GM23338 (cell line): ENCODE data around the gene TBC1D16. TPM values are rescaled to one million over a fixed set of nuclear protein-coding genes. Genes with fewer than 3 reads are reported as not detected.

Experiments used
- ATAC-seq: fragments of 200-7000 bp; cut with Tn5 transposase; 3 replicates; pipeline ENCODE4 v1.9.1; 2020
- DNase-seq: peaks from one replicate; pipeline ENCODE4 v3.0.0-alpha.2; 2015; ENCODE audit warnings: low spot score
- H2AFZ ChIP-seq: fragments of 200-600 bp; sonication (generic); 2 replicates; pipeline ENCODE4 v1.8.0; 2016; ENCODE audit warnings: antibody characterized with exemption, mild to moderate bottlenecking, moderate library complexity
- H3F3A ChIP-seq: fragments of 200-600 bp; sonication (generic); replicated peaks from 2 replicates; pipeline ENCODE4 v1.8.0; 2017; ENCODE audit warnings: antibody characterized with exemption, mixed run types, low read depth
- H3K27ac ChIP-seq: fragments of 200-600 bp; sonication (generic); 2 replicates; pipeline ENCODE4 v1.6.1; 2016; ENCODE audit warnings: low read depth
- H3K27me3 ChIP-seq: fragments of 200-600 bp; sonication (generic); 2 replicates; pipeline ENCODE4 v1.8.0; 2016; ENCODE audit warnings: mild to moderate bottlenecking, mixed run types, moderate library complexity; ENCODE audit not compliant: insufficient read depth
- H3K36me3 ChIP-seq: fragments of 200-600 bp; sonication (generic); 2 replicates; pipeline ENCODE4 v1.8.0; 2016; ENCODE audit warnings: mild to moderate bottlenecking; ENCODE audit not compliant: insufficient read depth
- H3K4me1 ChIP-seq: fragments of 200-600 bp; sonication (generic); 2 replicates; pipeline ENCODE4 v1.8.0; 2016; ENCODE audit warnings: mild to moderate bottlenecking, moderate library complexity; ENCODE audit not compliant: insufficient read depth
- H3K4me2 ChIP-seq: fragments of 200-600 bp; sonication (generic); 2 replicates; pipeline ENCODE4 v1.7.1; 2017; ENCODE audit warnings: mixed run types
- H3K4me3 ChIP-seq: fragments of 200-600 bp; sonication (generic); 2 replicates; pipeline ENCODE4 v1.6.1; 2016; ENCODE audit warnings: mixed run types
- H3K79me2 ChIP-seq: fragments of 200-600 bp; sonication (generic); replicated peaks from 2 replicates; pipeline ENCODE4 v1.8.0; 2017; ENCODE audit warnings: mild to moderate bottlenecking; ENCODE audit not compliant: insufficient read depth
- H3K9me2 ChIP-seq: fragments of 200-600 bp; sonication (generic); 2 replicates; pipeline ENCODE4 v1.8.0; 2017; ENCODE audit not compliant: insufficient read depth
- H4K20me1 ChIP-seq: fragments of 200-600 bp; sonication (generic); replicated peaks from 2 replicates; pipeline ENCODE4 v1.8.0; 2017; ENCODE audit warnings: mild to moderate bottlenecking; ENCODE audit not compliant: insufficient read depth
- H3K27ac Mint-ChIP-seq: 2 replicates; pipeline ENCODE4 v1.8.0; 2020; ENCODE audit warnings: inconsistent platforms, mild to moderate bottlenecking, moderate library complexity, mixed read lengths
- H3K27me3 Mint-ChIP-seq: 3 replicates; pipeline ENCODE4 v1.8.0; 2022; ENCODE audit warnings: low read depth, mild to moderate bottlenecking, moderate library complexity, mixed read lengths, inconsistent platforms; ENCODE audit not compliant: insufficient read depth, poor library complexity
- H3K36me3 Mint-ChIP-seq: 3 replicates; pipeline ENCODE4 v1.8.0; 2021; ENCODE audit warnings: low read depth, mild to moderate bottlenecking, inconsistent platforms, moderate library complexity, mixed read lengths
- H3K4me1 Mint-ChIP-seq: 3 replicates; pipeline ENCODE4 v1.8.0; 2020; ENCODE audit warnings: mild to moderate bottlenecking, inconsistent platforms, mixed read lengths
- H3K4me3 Mint-ChIP-seq: 3 replicates; pipeline ENCODE4 v1.8.0; 2021; ENCODE audit warnings: moderate library complexity, mild to moderate bottlenecking, inconsistent platforms, mixed read lengths
- H3K9me3 Mint-ChIP-seq: 3 replicates; pipeline ENCODE4 v1.8.0; 2020; ENCODE audit warnings: moderate library complexity, mild to moderate bottlenecking, inconsistent platforms, mixed read lengths
- CREB1 ChIP-seq: fragments of 250-450 bp; sonication (Bioruptor Pico); IDR thresholded peaks from 2 replicates; pipeline ENCODE4 v1.5.0; 2020; ENCODE audit warnings: low read depth, mild to moderate bottlenecking, moderate library complexity
- CTCF ChIP-seq, 2 experiments: fragments of 200-600 bp in 1 of 2; sonication (generic) in 1 of 2; conservative IDR thresholded peaks; 2 replicates each; pipeline versions ENCODE4 v1.5.1 to v1.6.1; 2016 to 2017; ENCODE audit warnings: antibody characterized with exemption in 2 of 2, low read depth in 2 of 2, mild to moderate bottlenecking in 2 of 2, moderate library complexity in 1 of 2
- EZH2 ChIP-seq: fragments of 200-600 bp; sonication (generic); IDR thresholded peaks from one replicate; pipeline ENCODE4 v1.8.0; 2017; ENCODE audit warnings: antibody characterized with exemption, mild to moderate bottlenecking, low read depth; ENCODE audit not compliant: unreplicated experiment
- EZH2phosphoT487 ChIP-seq: fragments of 200-600 bp; sonication (generic); IDR thresholded peaks from one replicate; pipeline ENCODE4 v1.8.1; 2018; ENCODE audit warnings: antibody characterized with exemption; ENCODE audit not compliant: unreplicated experiment
- JUNB ChIP-seq: IDR thresholded peaks from one replicate; pipeline ENCODE4 v1.6.1; 2016; ENCODE audit warnings: antibody characterized with exemption; ENCODE audit not compliant: unreplicated experiment
- NANOG ChIP-seq: IDR thresholded peaks from 2 replicates; pipeline ENCODE4 v1.6.1; 2016; ENCODE audit warnings: antibody characterized with exemption, borderline replicate concordance
- POLR2AphosphoS5 ChIP-seq: IDR thresholded peaks from 2 replicates; pipeline ENCODE4 v1.6.1; 2016; ENCODE audit warnings: antibody characterized with exemption, low read depth
- REST ChIP-seq: IDR thresholded peaks from one replicate; pipeline ENCODE4 v1.6.1; 2018; ENCODE audit warnings: antibody characterized with exemption; ENCODE audit not compliant: unreplicated experiment
- ZNF114 ChIP-seq: fragments of 250-450 bp; sonication (Bioruptor Pico); IDR thresholded peaks from 2 replicates; pipeline ENCODE4 v1.5.0; 2020; ENCODE audit warnings: mild to moderate bottlenecking, moderate library complexity
- ZNF331 ChIP-seq: fragments of 250-450 bp; sonication (Bioruptor Pico); IDR thresholded peaks from 2 replicates; pipeline ENCODE4 v1.5.0; 2020; ENCODE audit warnings: low read depth, mild to moderate bottlenecking, moderate library complexity
- ZNF462 ChIP-seq: fragments of 250-450 bp; sonication (Bioruptor Pico); IDR thresholded peaks from 2 replicates; pipeline ENCODE4 v1.5.0; 2020; ENCODE audit warnings: mild to moderate bottlenecking, moderate library complexity
- polyA plus RNA-seq: library from polyadenylated mRNA; unstranded; fragments of >200 nt; fragmentation: Nextera tagmentation; extraction: Ambion mirVana; gene quantifications from 2 replicates; pipeline ENCODE4 v1.2.1, GENCODE V29; 2016
- total RNA-seq: library from RNA; depleted of rRNA; stranded (reverse); fragments of >200 nt; shearing (Covaris generic); gene quantifications from 2 replicates; pipeline ENCODE4 v1.2.3, GENCODE V29; 2014

The TBC1D16 gene
- total and polyA plus RNA-seq, 2 experiments from 2014 or later, result 16.7 to 104 TPM

DNA sequence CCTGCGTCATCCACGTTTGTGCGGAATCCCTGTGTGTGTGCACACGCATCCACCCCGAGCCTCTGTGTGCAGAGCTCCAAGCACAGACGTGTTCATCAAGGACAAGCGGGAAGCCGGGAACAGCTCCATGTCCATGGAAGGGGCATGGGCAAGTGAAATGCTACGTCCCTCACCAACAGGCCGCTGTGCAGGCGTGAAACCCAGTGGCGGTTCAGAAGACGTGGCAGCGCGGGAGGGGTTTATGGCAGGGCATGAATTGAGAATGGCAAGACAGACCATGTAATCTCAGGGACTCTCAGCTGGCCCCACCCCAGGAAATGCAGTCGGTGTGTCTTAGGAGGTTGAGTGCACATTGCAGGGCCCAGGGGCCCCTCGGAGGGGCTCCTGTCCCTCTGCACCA, 52.7 kb downstream of the TBC1D16 start:
- Mint-ChIP-seq H3K27ac (no peak overlapping the region), H3K4me3 (no peak overlapping the region), H3K36me3 (peaks cover 2% of the 10 kb centered on the region; the same call in 1 of the 3 replicates), H3K27me3 (peaks cover 9% of the 10 kb centered on the region), H3K9me3 (no peaks in the 10 kb centered on the region), H3K4me1 (peaks cover 23% of the 10 kb centered on the region)
- H3K27ac ChIP-seq, result no peak overlapping the region
- H3K4me1 ChIP-seq, result peaks cover 5% of the 10 kb centered on the region; the same call in 1 of the 2 replicates
- no peak for DNase-seq
- no peaks in the 10 kb centered on the region for H3K27me3 ChIP-seq
- ATAC-seq, result no peak
- no peaks in the 10 kb centered on the region for H3F3A ChIP-seq
- no peaks in the 10 kb centered on the region for H3K36me3 ChIP-seq
- no peaks in the 10 kb centered on the region for H3K9me2 ChIP-seq
- no peak overlapping the region for H3K4me3 ChIP-seq
- no peak overlapping the region for H3K4me2 ChIP-seq
- H3K79me2 ChIP-seq, result peaks cover 59% of the 10 kb centered on the region
- TF ChIP-seq REST (no peak), POLR2AphosphoS5 (no peak), NANOG (no peak), CTCF (conservative IDR thresholded peaks at IDR 0.05; ENCODE audit: low read depth in 2 of 2) (no peak), ZNF462 (no peak), EZH2 (no peak), CREB1 (CRISPR knock-in tag) (no peak), EZH2phosphoT487 (no peak), ZNF331 (CRISPR knock-in tag) (no peak), JUNB (no peak), ZNF114 (CRISPR knock-in tag) (no peak)
- H4K20me1 ChIP-seq, result peaks cover 11% of the 10 kb centered on the region
- H2AFZ ChIP-seq, result no peak overlapping the region
